ENCODE data around the gene NMT1.

NMT1 gene

GRCh38 chr17:45150911-45151809 lies 90.0 kb downstream of the NMT1 start:
- no peaks in the 10 kb centered on the region for H3K9me3 Mint-ChIP-seq
- H3K4me3 Mint-ChIP-seq = peak overlapping the region; percentile 55
- H3K27ac Mint-ChIP-seq = peak overlapping the region; percentile 60
- peaks cover 43% of the 10 kb centered on the region for H3K36me3 Mint-ChIP-seq (ENCODE audit: low read depth)
- peaks cover 47% of the 10 kb centered on the region for H3K4me1 Mint-ChIP-seq (ENCODE audit: low read depth)
- H3K27me3 Mint-ChIP-seq = no peaks in the 10 kb centered on the region
- intact Hi-C loops (cut with micrococcal nuclease) = no loop called here

- Mint-ChIP-seq H3K27ac (peak overlapping the region; percentile 25), H3K4me1 (ENCODE audit: low read depth) (peaks cover 50% of the 10 kb centered on the region), H3K27me3 (no peaks in the 10 kb centered on the region), H3K36me3 (ENCODE audit: low read depth) (peaks cover 31% of the 10 kb centered on the region), H3K9me3 (no peaks in the 10 kb centered on the region), H3K4me3 (no peak overlapping the region)
- intact Hi-C loops (cut with micrococcal nuclease) = no loop called here
Measured at GRCh38 chr17:45155029-45155428, 93.9 kb downstream of the NMT1 start.

- Mint-ChIP-seq H3K4me3 (no peak overlapping the region), H3K27me3 (no peaks in the 10 kb centered on the region), H3K9me3 (no peaks in the 10 kb centered on the region), H3K27ac (peak overlapping the region; percentile 25), H3K36me3 (ENCODE audit: low read depth) (peaks cover 30% of the 10 kb centered on the region), H3K4me1 (ENCODE audit: low read depth) (peaks cover 51% of the 10 kb centered on the region)
- intact Hi-C loops (cut with micrococcal nuclease) = no loop called here
Measured at GRCh38 chr17:45155483-45155882, 94.4 kb downstream of the NMT1 start.

- no peaks in the 10 kb centered on the region for H3K27me3 Mint-ChIP-seq
- no peaks in the 10 kb centered on the region for H3K9me3 Mint-ChIP-seq
- no peak overlapping the region for H3K27ac Mint-ChIP-seq
- peaks cover 47% of the 10 kb centered on the region for H3K4me1 Mint-ChIP-seq (ENCODE audit: low read depth)
- peaks cover 38% of the 10 kb centered on the region for H3K36me3 Mint-ChIP-seq (ENCODE audit: low read depth)
- H3K4me3 Mint-ChIP-seq = no peak overlapping the region
- intact Hi-C loops (cut with micrococcal nuclease) = no loop called here
Measured at GRCh38 chr17:45156242-45156641, 95.1 kb downstream of the NMT1 start.
